ENCODE data around the gene ZDHHC14.

ZDHHC14 gene

DNA sequence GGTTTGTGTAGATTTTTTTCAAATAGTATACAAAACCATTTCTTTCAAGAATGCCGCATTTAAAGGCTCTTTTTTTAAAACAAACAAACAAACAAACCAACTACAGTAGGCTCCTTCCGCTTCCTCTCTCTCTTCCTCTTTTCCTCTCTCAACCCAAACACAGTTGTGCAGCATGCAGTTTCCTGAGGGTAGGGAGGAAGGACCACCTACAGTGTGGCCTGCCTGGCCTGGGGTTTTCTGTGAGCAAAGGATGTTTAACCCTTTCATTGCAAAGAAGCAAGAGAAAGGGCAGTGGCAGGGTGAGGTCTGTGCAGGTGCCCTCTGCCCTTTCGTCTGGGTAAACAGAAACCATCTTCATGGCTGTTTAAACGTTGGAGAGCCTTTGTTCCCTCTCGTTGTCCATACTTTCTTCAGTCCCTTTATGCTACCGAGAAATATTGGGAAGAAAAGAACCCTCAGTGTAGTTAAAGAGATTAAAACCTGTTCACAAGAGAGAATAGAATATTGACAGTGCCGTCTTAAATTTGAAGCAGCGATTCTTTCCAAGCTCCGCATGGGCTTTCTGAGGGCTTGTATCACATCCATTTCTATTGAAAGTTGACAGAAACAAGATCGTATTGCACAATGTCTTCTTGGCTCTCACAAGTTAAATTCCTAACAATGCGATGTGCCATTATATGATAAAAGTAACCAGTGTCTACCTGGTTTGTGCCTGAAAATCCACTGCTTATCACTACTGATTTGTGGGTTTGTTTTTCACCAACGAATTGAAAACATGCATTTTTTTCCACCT is 226.5 kb downstream of the ZDHHC14 start:
- no peak for DNase-seq

DNA sequence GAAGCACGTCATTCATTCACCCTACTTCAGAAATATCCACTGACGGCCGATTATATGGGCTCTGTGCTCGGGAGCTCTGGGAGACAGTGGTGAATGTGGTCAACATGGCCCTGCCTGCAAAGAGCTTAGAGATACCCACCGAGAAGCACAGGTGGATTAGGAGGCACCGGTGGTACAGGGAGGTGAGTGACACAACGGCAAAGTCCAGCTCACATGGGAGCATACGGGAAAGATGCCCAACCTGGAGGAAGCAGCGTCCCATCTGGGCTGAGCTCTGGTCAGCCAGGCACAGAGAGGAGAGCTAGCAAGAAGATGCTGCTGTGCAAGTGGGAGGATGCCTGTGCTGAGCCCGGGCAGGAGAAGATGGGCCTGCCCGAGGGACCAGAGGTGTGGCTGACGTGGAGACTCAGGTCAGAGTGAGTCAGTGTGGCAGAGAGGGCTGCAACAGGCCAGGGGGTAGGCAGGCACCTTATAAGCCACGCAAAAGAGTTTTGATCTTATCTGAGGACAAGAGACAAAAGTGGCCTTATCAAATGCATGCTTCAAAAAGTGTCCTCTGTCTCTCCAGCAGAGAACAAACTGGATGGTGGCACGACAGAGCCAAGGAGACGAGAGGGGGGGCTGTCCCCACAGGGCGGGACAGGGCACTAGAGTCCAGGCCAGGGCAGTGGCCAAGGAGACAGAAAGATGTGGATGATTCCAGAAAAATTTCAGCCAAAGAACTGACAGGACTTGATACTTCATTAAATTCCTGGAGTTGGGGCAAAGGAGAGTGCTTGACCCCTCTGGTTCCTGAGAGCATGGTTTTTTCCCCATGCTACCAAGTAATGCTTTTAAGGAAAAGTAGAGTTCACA is 227.5 kb downstream of the ZDHHC14 start:
- no peak for DNase-seq

DNA sequence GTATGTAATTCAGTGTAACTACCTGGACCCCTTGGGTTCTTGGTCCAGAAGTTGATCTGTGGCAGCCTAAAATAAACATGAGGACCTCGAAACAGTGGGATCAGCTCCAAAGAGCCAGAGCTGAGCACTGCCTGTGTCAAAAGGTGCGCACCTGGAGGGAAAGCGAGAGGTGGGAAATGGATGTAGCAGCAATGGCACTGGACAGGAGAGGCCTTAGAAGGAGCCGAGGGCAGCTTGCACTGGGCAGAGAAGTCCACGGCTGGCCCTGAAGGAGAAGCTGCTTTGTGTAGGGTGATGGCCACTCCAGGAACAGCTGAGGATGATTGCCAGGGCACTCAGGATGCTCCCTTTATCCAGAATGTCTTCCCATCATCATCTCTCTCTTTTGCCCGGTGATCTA is 228.1 kb downstream of the ZDHHC14 start:
- no peak for DNase-seq

DNA sequence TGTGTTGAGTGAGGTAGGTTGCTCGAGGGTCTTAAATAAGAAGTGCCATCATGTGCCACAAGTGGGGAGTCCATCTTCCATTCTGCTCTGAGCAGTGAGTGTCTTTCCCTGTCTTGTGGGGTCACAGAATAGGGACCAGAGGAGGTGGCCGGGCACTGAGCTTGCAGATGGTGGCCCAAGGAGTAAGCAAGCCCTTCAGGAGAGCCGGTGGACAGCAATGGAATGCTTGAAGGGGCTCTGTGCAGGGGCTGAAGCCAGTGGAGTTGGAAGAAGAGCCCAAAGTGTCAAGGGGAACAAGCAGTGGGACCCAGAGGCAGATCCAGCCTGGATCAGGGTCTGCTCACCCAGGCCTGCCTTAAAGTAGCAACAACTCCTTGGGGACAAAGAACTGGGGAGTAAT is 228.6 kb downstream of the ZDHHC14 start:
- no peak for DNase-seq

DNA sequence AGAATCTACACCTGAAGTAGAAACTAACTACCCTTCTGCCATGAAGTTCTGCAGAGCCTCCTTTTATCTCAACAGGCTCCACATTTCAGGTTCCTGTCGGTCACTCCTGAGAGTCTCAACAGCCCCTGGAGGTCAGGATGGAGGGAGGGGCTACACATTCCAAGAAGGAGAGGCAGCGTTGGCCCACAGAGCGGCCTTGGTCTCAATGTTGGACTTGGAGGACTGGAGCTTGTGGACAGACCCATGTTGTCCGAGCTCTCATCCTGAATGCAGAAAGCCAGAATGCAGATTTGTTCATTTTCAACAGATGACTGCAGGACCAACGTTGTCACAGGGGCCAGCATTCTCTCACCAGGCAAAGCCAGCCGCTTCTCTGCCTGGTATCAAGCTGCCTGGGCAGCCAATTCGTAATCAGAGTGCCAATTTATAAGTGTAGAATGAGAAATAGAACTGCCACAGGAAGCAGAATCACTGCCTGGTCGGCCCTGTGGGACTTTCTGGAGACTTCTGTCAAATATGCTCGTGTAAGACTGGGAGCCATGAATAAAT is 229.5 kb downstream of the ZDHHC14 start:
- no peak for DNase-seq

DNA sequence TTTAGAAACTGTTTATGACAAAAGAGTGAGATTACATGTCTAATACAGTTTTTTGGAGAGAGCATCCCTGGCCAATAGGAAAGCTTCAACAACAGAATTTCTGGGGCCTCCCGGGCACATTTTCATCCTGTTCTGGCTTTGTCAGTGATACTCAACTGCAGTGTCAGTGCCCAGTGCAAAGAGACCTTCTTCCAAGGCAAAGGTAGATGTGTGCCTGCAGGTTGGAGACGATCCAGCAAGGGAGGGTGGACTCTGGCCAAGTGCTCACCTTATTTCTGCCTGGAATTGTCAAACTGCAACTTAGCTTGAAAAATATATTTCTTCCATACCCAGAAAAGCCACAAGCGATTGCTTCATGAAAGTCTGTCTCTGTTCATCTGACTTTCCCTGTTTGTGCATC is 230.4 kb downstream of the ZDHHC14 start:
- no peak for DNase-seq

DNA sequence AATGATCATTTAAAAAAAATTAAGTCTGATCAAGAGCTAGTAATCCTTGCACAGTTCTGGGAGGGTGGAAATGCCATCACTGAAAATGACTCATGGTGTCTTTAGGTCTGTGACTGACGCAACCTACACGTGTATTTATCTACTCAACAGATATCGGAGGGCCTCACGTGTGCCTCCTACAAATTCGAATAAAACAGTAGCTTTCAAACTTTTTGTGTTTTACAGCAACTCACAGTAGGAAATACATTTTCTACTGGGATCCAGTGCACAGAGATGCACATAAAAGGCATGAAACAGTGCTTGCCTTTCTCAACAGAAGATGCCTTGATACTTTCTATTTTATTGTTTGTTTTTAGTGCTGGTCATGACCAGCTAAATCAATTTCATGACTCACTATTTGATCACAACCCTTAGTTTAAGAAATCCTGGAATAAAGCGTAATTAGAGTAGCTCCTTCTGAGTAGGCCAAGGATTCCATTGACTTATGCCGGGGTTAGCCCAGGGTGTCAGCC is 232.1 kb downstream of the ZDHHC14 start:
- DNase-seq = no peak

DNA sequence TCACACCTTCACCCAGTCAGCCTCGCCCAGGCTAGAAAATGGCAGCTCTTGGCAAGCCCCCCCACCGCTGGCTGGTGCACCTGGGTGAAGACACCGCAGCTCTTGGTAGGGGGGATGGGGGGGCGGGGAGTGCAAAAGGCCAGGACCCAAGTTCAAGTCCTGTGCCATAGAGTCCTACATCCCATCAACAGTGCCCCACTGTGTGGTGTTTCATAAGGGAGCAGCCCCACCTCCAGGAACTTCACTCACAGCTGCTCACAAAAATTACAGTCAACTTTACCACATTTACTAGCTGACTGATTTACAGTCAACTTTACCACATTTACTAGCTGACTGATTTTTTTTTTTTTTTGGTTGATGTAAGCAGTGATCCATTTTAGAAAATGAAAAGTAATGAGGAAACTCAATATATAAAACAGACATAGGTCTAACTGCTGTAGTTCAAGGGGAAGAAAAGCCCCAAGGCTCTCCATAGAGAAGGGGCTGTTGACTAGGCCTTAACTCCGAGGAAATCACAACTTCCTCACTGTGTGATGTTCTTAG is 233.1 kb downstream of the ZDHHC14 start:
- DNase-seq = no peak

DNA sequence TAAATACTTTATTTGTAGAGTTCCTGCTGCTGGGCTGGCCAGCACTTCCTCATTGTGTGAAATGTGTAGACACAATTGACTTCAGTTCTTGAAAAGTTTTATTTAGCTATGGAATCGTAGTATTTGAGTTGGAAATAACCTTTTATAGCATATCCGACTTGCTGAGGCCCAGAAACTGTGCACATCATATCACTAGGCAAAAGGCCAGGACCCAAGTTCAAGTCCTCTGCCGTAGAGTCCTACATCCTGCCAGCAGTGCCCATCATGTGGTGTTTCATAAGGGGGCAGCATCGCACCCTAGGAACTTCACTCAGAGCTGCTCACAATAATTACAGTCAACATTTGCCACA is 234.4 kb downstream of the ZDHHC14 start:
- no peak for DNase-seq

DNA sequence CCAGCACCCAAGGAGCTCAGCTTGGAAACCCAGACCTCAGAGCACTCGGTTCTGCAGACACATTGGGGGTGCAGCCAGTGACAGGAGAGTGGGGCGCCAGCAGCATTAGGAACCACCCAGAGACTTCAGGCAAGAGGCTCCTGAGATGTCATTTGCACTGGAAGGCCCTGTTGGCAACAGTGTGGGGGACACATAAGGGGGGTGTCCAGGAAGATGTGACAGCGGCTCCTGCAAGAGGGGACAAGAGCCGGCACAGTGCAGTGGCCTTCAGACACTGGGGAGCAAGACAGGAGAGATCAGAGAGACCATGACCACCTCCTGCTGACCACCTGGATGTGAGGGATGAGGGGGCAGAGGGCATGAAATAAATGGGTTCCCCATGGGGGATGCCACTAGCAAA is 235.0 kb downstream of the ZDHHC14 start:
- no peak for DNase-seq

DNA sequence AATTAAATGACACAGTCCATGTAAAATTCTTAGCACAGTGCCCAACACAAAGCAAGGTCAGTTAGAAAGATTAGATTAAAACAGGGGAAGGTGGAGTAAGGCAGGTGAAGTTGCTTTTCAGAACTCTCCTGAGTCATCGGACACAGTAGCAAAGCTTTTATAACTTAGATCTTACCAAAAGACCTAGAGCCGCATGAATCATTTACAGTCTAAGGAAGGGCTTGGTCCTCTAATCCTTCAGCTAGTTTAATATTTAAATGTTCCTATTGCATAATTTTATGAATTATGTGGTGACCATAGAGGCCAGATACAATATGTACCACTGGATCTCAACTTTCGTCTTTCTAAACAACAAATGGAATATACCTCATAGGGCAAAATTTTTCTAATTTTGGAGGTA is 240.0 kb downstream of the ZDHHC14 start:
- DNase-seq = no peak

DNA sequence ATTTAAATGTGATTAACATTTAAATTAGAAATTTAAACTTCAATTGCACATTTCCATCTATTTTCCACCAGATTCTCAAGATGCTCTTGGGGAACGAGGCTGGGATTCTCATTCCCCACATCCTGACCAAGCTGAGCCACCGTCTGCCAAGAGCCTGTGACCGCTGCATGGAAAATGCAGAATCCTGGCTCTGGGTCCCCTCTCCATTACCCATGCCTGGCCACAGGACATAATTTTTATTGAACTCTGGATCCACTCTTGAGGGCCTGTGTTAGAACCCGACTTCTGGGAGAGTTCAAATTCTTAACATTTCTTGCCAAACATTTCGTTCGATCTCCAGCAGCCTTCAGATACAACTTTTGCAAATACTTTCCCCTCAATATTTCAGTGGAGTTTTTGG is 240.4 kb downstream of the ZDHHC14 start:
- no peak for DNase-seq

DNA sequence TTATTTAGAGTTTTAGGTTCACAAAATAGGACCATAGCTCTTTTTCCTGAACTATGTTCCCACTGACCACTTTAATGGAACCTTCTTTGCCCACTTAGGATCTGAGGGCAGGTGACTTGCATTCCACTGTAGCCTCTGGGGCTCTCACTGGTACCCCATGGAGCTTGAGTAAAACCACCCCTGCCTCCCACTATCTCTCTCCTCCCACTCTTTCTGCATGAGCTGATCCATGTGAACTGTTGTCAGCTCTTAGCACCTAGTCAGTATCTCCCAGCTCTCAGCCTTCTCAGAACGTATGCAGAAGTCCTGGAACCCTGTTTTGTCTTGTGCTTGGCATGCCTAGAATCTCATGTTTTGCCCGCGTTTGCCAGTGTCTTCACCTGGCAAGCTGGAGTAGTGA is 241.4 kb downstream of the ZDHHC14 start:
- DNase-seq = no peak

DNA sequence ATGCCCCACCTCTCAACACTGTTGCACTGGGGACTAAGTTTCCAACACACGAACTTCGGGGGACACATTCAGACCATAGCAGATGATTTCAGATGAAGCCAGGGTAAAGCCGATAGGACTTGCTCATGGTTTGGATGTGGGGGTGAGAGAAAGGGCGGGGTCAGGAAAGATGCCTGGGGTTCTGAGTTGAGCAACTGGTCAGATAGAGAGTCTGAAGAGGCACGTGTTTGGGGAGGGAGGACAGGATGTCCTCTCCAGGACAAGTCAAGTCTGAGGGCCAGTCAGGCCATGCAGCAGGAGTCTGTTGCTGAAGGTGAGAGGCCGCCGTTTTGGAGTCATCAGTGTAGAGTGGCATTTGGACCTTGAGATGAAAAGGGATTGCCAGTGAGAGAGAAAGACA is 244.1 kb downstream of the ZDHHC14 start:
- DNase-seq = no peak

DNA sequence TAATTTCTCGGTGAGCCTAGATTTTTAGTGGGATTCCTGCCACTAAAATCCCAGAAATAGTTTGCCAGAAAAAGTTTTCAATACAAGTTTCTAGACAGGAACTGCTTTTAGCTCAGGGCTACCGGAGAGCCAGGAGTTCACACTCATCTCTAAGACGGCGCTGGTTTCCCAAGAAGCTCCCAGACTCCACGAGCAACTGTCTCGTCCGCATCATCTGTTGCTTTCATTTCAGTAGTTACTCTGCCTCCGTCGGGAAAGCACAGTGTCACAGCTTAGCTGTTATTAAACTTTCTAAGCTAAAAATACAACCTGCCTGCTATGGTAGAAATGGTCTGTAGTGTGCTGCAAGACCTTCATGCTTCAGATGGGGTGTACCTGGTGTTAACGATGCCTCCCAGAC is 244.8 kb downstream of the ZDHHC14 start:
- DNase-seq = no peak

DNA sequence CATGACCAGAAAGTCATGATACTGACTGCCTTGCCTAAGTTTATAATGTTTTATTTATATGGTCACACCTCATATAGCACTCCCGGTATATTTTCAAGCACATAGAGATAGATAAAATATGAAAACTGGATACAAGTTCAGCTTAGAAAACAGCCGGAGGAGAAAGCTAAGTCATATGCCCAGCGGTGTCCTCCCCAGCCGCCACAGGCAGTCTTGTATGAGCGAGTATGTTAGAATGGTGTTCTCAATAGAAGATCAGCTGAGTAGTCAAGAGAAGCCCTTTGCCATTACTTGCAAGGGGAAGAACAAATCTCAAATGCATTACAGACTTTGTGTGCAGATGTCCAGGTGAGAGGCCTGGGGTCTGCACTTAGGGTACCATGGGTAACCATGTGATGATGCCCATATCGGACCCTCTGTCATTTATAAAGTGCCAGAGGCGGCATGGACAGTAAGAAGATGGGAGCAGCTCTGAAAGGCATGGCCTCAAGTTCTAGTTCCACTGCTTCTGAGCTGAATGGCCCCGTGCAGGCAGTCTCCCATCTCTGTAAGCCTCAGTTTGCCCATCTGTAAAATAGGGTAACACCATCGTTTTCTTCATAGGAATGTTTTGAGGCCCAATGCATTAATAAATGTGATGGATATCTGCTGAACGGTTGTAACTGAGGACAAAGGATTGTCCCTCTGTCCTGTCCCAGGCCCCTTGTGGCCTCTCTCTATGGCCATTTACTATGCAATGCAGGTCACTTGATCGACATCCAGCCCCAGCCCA is 246.4 kb downstream of the ZDHHC14 start:
- DNase-seq = no peak

DNA sequence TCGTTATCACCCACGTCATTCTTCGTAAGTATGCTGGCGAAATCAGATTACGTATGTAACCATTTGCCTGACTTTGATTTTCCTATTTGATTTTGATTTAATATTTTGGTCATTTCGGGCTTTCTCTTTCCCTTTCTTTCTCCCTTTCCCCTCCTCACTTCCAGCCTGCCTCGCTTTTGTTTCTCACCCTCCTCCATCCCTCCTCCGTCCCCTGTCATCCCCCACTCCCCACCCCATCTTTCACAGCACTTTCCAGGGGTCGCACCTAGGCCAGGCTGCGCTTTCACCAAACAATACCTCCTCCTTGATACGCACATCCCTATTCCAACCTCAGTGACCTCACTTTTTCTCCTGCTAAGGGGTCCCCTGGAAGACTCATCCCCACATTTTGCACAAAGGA is 247.5 kb downstream of the ZDHHC14 start:
- DNase-seq = no peak

DNA sequence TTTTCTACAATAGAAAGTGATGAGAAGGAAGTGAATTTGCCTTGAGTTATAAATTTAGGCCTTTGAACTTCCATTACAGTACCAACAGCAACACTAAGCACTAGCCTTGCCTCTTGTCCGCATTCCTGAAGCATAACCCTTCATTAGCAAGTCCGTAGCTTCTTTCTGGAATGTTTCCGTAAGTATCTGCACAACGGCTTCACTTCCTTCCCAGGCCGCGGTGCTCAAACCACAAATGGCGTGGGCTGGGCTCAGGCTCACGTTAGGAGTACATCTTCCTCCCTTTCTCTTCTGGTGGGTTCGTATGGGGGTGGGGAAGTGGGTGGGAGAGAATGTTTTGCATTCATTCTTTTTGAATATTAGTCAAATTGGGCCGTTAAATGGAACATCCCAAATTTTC is 248.2 kb downstream of the ZDHHC14 start:
- DNase-seq = no peak

DNA sequence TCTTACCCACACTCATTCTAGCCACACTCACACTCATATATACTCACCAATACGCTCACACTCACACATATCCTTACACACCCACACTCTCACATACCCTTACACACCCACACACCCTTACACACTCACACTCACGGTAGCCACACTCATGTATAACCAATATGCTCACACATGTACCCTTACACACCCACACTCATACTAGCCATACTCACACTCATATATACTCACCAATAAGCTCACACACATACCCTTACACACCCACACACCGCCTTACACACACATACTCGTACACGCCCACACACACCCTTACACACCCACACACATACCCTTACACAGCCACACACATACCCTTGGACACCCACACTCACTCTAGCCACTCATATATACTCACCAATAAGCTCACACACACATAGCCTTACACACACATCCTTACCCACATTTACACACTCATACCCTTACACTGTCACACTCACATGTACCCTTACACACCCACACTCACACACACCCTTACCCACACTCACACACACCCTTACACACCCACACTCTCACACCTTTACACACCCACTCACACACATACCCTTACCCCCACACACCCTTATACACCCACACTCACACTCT is 249.6 kb downstream of the ZDHHC14 start:
- DNase-seq = no peak

DNA sequence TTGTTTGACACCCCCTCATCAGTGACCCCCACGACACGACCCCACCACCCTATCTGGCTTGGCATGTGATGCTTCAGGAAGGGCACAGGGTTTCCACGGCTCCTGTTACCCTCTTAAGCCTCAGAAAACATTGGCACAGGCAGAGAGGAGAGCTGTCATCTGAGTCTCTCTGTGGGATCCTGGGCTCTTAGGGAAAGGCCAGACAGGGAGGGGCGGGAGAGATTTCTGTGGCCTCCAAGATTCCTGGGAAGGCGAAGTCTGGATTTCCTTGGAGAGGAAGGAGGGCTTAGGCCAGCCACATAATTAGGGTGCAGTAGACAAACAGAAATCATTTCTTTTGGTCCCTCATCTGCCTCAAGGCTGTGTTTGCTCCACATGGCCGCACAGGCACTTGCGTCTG is 250.4 kb downstream of the ZDHHC14 start:
- no peak for DNase-seq

DNA sequence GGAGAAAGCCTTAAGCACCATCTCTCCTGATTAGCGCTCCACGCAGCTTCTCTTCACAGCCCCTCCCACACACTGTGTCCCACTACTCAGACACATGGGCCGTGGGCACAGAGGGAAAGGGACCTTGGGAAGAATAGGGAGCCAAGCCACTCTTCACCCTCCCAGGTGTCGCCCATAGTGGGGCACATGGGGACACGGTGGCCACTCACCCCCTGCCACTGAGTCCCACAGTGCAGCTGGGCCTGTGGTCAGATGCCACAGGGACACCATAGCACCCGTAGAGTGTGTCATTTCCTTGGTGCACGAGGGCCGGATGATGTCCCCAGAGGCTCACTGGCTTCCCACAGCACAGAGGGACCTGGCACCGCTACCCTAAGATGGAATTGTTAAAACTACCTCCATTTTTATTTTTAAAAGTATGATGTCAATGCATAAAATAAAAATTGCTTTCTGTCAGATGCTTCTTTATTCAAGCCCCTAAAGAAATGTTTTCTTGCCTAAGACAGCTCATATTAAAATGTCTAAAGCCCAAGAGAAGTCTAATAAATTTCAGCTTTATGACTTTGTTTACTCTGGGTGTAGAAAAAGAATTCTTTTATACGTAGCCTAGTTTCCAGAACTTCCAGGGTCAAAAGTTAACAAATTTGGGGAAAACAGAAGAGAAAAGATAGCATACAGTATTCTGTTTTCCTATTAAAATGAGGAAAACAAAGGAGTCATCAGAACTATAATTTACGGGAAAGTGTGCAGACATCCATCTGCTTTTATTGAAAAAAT is 251.0 kb downstream of the ZDHHC14 start:
- DNase-seq = no peak

DNA sequence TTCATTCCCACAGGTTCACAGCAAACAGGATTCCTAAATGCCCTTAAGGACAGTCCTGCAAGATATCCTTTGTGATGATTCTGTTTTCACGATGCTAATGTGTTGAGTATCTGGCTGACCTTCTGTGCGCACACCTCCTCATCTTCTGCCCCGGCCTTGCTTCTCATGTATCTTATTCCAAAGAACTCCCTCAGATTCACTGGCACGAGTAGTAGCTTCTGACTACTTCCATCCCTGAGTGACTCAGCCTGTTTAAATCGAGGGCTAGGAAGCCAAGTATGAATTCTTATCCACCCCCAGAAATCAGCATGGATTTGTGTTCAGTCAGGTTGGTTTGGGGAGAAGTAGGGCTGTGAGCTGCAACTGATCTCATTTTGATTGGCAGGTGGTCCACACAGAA is 251.8 kb downstream of the ZDHHC14 start:
- DNase-seq = no peak
